Colon (tissue), 2 donors: ENCODE data around the gene CAMK1D.
"Not testable (repeated sequence)": the region's sequence is repeated elsewhere in the genome, so short reads cannot be mapped to it uniquely, and the experiment has no call there.

Experiments
- FAIRE-seq: peaks from 2 replicates; lab custom pipeline; 2012; peaks lifted over from hg19 to GRCh38; lab: Jason Lieb, UNC
- donor health status: control.
- donor health status: control.

CAMK1D gene

GRCh38 chr10:12348870-12349628 lies at the start of gene CAMK1D:
CAMK1D (plus strand) TSS chr10:12349547.
- FAIRE-seq, result no peak

GRCh38 chr10:12301036-12301435 lies 48.3 kb upstream of the CAMK1D start:
- not testable (repeated sequence) for FAIRE-seq

GRCh38 chr10:12308057-12308456 lies 41.3 kb upstream of the CAMK1D start:
- FAIRE-seq, result no peak

GRCh38 chr10:12308736-12309375 lies 40.5 kb upstream of the CAMK1D start:
- FAIRE-seq, result no peak

GRCh38 chr10:12309783-12310182 lies 39.6 kb upstream of the CAMK1D start:
- FAIRE-seq, result not testable (repeated sequence)

GRCh38 chr10:12314836-12315235 lies 34.5 kb upstream of the CAMK1D start:
- FAIRE-seq, result no peak

- FAIRE-seq, result no peak
These were observed 30.3 kb upstream of the CAMK1D start for GRCh38 chr10:12319076-12319475.

GRCh38 chr10:12320892-12321291 lies 28.5 kb upstream of the CAMK1D start:
- FAIRE-seq, result no peak

GRCh38 chr10:12321641-12322040 lies 27.7 kb upstream of the CAMK1D start:
- no peak for FAIRE-seq

GRCh38 chr10:12322583-12323131 lies 26.7 kb upstream of the CAMK1D start:
- FAIRE-seq, result no peak

- FAIRE-seq, result no peak
These were observed 24.8 kb upstream of the CAMK1D start for GRCh38 chr10:12324530-12324929.

- no peak for FAIRE-seq
These were observed 22.3 kb upstream of the CAMK1D start for GRCh38 chr10:12327074-12327473.

GRCh38 chr10:12327476-12327875 lies 21.9 kb upstream of the CAMK1D start:
- FAIRE-seq, result no peak

GRCh38 chr10:12328312-12328711 lies 21.0 kb upstream of the CAMK1D start:
- not testable (repeated sequence) for FAIRE-seq

GRCh38 chr10:12332572-12333379 lies 16.6 kb upstream of the CAMK1D start:
- no peak for FAIRE-seq

GRCh38 chr10:12333380-12334185 lies 15.8 kb upstream of the CAMK1D start:
- FAIRE-seq, result no peak

- no peak for FAIRE-seq
These were observed 15.2 kb upstream of the CAMK1D start for GRCh38 chr10:12334186-12334530.

GRCh38 chr10:12335169-12335568 lies 14.2 kb upstream of the CAMK1D start:
- FAIRE-seq, result not testable (repeated sequence)

- FAIRE-seq, result no peak
These were observed 11.6 kb upstream of the CAMK1D start for GRCh38 chr10:12337453-12338372.

GRCh38 chr10:12338981-12339380 lies 10.4 kb upstream of the CAMK1D start:
- no peak for FAIRE-seq

- FAIRE-seq, result no peak
These were observed 9.0 kb upstream of the CAMK1D start for GRCh38 chr10:12340371-12340770.
